Measurements from ENCODE around the gene NCAPD3. TPM values are rescaled to one million over a fixed set of nuclear protein-coding genes. Genes with fewer than 3 reads are reported as not detected.

The NCAPD3 gene
- total and polyA plus RNA-seq, 2 donors (not counting 1 experiment from before 2014, with no cell fraction given), result 7.4 to 11.4 TPM

DNA sequence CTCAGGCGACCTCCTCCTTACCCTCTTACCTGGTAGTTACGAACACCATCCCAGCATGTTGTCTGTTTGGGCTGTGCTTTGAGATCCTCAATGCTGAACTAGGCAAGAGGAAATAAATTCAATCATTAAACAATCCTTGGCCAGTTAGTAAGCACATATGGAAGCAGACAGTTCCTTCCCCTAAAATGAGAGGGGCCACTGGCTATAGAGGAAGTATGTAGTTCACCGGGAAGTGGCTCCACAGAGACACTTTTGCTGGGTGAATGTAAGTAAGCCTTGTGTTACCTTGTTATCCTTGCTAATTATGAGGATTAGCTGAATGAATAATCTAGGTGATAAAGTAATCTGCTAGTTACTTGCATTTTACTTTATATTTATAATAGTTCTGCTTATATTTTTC, 26.5 kb upstream of the NCAPD3 start:
- H3K79me2 ChIP-seq (ENCODE audit: control insufficient read depth, insufficient read depth, low read length), result peaks cover 5% of the 10 kb centered on the region
- H3K4me1 ChIP-seq (ENCODE audit: control insufficient read depth, extremely low read depth, insufficient read depth, low read length), result peaks cover 6% of the 10 kb centered on the region
- H3K4me3 ChIP-seq (replicated peaks in 1 of 4; ENCODE audit: control extremely low read depth in 1 of 4, insufficient read depth in 1 of 4, low read depth in 3 of 4, low read length in 4 of 4), result no peak overlapping the region
- no peak overlapping the region for H3K4me2 ChIP-seq (ENCODE audit: extremely low read depth, insufficient read depth, low read length)
- no peaks in the 10 kb centered on the region for H3K27me3 ChIP-seq (ENCODE audit: control insufficient read depth, insufficient read depth, low read length)
- no peak overlapping the region for H2AFZ ChIP-seq (ENCODE audit: low read length)
- TF ChIP-seq EZH2 (IDR thresholded peaks at IDR 0.05; ENCODE audit: low read length, missing control alignments), result no peak
- TF ChIP-seq, protein P1, sequence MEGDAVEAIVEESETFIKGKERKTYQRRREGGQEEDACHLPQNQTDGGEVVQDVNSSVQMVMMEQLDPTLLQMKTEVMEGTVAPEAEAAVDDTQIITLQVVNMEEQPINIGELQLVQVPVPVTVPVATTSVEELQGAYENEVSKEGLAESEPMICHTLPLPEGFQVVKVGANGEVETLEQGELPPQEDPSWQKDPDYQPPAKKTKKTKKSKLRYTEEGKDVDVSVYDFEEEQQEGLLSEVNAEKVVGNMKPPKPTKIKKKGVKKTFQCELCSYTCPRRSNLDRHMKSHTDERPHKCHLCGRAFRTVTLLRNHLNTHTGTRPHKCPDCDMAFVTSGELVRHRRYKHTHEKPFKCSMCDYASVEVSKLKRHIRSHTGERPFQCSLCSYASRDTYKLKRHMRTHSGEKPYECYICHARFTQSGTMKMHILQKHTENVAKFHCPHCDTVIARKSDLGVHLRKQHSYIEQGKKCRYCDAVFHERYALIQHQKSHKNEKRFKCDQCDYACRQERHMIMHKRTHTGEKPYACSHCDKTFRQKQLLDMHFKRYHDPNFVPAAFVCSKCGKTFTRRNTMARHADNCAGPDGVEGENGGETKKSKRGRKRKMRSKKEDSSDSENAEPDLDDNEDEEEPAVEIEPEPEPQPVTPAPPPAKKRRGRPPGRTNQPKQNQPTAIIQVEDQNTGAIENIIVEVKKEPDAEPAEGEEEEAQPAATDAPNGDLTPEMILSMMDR (conservative IDR thresholded peaks at IDR 0.05 in 1 of 2, IDR thresholded peaks at IDR 0.05 in 1 of 2; ENCODE audit: low read depth in 1 of 2, low read length in 2 of 2), result no peak
- H3K9ac ChIP-seq (ENCODE audit: insufficient read depth, low read length), result no peak overlapping the region
- no peak overlapping the region for H3K27ac ChIP-seq (ENCODE audit: insufficient read depth, low read length)
- no peaks in the 10 kb centered on the region for H4K20me1 ChIP-seq (ENCODE audit: control insufficient read depth, extremely low read depth, insufficient read depth, low read length)
- no peak for DNase-seq (ENCODE audit: low read depth in 2 of 2)
- H3K36me3 ChIP-seq (ENCODE audit: control insufficient read depth, insufficient read depth, low read length), result peaks cover 7% of the 10 kb centered on the region
- no peaks in the 10 kb centered on the region for H3K9me3 ChIP-seq (ENCODE audit: control insufficient read depth, insufficient read depth, low read depth, low read length)

DNA sequence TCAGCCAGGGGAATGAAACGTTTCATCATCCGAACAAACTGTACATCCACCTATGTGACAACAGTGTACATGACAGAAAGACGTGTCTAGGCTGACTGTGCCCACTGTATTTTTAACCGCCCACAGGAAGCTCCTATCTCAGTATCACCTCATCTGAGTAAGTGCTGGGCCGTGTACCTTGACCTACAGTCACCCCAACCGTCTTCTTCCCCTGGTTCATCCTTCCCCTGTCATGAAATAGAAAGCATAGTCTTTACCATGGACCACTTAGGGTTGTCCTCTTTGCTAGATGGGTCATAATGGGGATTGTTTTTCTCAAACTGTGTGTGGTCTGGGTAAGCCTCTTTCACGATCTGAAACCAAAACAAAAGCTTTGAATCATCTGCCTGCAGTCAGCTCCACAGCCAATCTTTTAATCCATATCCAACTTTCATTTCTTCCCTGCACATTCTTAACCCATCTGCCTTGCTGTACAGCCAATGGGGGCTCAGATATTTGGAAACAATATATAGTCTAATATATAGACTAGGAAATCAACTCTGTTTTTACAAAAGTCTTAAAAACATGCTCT, 25.2 kb upstream of the NCAPD3 start:
- H2AFZ ChIP-seq (ENCODE audit: low read length), result no peak overlapping the region
- H3K27me3 ChIP-seq (ENCODE audit: control insufficient read depth, insufficient read depth, low read length), result no peaks in the 10 kb centered on the region
- no peak overlapping the region for H3K4me2 ChIP-seq (ENCODE audit: extremely low read depth, insufficient read depth, low read length)
- no peaks in the 10 kb centered on the region for H3K9me3 ChIP-seq (ENCODE audit: control insufficient read depth, insufficient read depth, low read depth, low read length)
- H3K4me3 ChIP-seq (replicated peaks in 1 of 4; ENCODE audit: control extremely low read depth in 1 of 4, insufficient read depth in 1 of 4, low read depth in 3 of 4, low read length in 4 of 4), result no peak overlapping the region
- H3K79me2 ChIP-seq (ENCODE audit: control insufficient read depth, insufficient read depth, low read length), result peaks cover 1% of the 10 kb centered on the region
- peaks cover 6% of the 10 kb centered on the region for H3K4me1 ChIP-seq (ENCODE audit: control insufficient read depth, extremely low read depth, insufficient read depth, low read length)
- TF ChIP-seq EZH2 (IDR thresholded peaks at IDR 0.05; ENCODE audit: low read length, missing control alignments), result no peak
- TF ChIP-seq, protein P1 (conservative IDR thresholded peaks at IDR 0.05 in 1 of 2, IDR thresholded peaks at IDR 0.05 in 1 of 2; ENCODE audit: low read depth in 1 of 2, low read length in 2 of 2), result no peak
- no peak for DNase-seq (ENCODE audit: low read depth in 2 of 2)
- H3K9ac ChIP-seq (ENCODE audit: insufficient read depth, low read length), result no peak overlapping the region
- H3K27ac ChIP-seq (ENCODE audit: insufficient read depth, low read length), result no peak overlapping the region
- peaks cover 13% of the 10 kb centered on the region for H3K36me3 ChIP-seq (ENCODE audit: control insufficient read depth, insufficient read depth, low read length)
- H4K20me1 ChIP-seq (ENCODE audit: control insufficient read depth, extremely low read depth, insufficient read depth, low read length), result no peaks in the 10 kb centered on the region

DNA sequence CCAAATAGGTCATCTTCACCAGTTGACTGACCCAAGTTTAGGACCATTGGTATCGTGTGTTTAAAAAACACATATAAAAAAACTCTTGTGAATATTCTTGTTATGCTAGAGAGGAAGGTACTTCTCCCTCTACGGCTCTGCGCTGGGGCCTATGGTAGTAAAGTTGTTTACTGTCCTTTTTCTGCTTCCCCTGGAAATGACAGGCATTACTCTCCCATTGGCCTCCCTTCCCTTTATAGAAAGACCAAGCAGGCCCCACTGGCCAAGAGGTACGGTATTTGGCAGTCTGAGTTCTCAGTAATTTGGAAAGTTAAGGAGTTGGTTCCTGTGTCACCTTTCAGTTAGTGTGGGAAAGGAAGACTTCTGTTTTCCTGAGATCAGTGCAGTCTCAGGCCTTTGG, 22.9 kb upstream of the NCAPD3 start:
- Histone ChIP-seq H3K9ac (ENCODE audit: insufficient read depth, low read length) (no peak overlapping the region), H3K9me3 (ENCODE audit: control insufficient read depth, insufficient read depth, low read depth, low read length) (no peaks in the 10 kb centered on the region), H3K79me2 (ENCODE audit: control insufficient read depth, insufficient read depth, low read length) (no peaks in the 10 kb centered on the region), H3K4me3 (replicated peaks in 1 of 4; ENCODE audit: control extremely low read depth in 1 of 4, insufficient read depth in 1 of 4, low read depth in 3 of 4, low read length in 4 of 4) (no peak overlapping the region), H3K4me2 (ENCODE audit: extremely low read depth, insufficient read depth, low read length) (no peak overlapping the region), H3K27me3 (ENCODE audit: control insufficient read depth, insufficient read depth, low read length) (no peaks in the 10 kb centered on the region), H3K27ac (ENCODE audit: insufficient read depth, low read length) (no peak overlapping the region), H4K20me1 (ENCODE audit: control insufficient read depth, extremely low read depth, insufficient read depth, low read length) (no peaks in the 10 kb centered on the region), H3K36me3 (ENCODE audit: control insufficient read depth, insufficient read depth, low read length) (peaks cover 17% of the 10 kb centered on the region), H2AFZ (ENCODE audit: low read length) (no peak overlapping the region), H3K4me1 (ENCODE audit: control insufficient read depth, extremely low read depth, insufficient read depth, low read length) (no peaks in the 10 kb centered on the region)
- no peak for DNase-seq (ENCODE audit: low read depth in 2 of 2)
- TF ChIP-seq, protein P1 (conservative IDR thresholded peaks at IDR 0.05 in 1 of 2, IDR thresholded peaks at IDR 0.05 in 1 of 2; ENCODE audit: low read depth in 1 of 2, low read length in 2 of 2), result no peak
- no peak for TF ChIP-seq EZH2 (IDR thresholded peaks at IDR 0.05; ENCODE audit: low read length, missing control alignments)

Data from fibroblast of lung (primary cell).